ENCODE measurements around the gene CTBP1.
"Not testable (repeated sequence)": the region's sequence is repeated elsewhere in the genome, so short reads cannot be mapped to it uniquely, and the experiment has no call there.

Gene CTBP1

DNA sequence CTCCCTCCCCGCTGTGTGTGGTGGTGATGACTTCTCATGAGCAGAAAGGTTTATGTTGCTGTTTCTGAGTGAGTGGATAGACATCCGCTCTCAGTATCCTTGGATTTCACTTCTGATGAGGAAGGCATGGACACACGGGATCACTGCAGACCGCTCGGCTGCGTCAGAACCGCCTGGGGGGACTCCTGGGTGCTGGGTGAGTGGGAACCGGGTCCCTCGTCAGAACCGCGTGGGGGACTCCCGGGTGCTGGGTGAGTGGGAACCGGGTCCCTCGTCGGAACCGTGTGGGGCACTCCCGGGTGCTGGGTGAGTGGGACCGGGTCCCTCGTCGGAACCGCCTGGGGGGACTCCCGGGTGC lies 9.0 kb downstream of the CTBP1 start:
- DNase-seq (ENCODE audit: low spot score in 2 of 2) (no peak), ATAC-seq (no peak)
- peaks cover 31% of the 10 kb centered on the region for H3K4me1 Mint-ChIP-seq
- no peak overlapping the region for H3K27ac Mint-ChIP-seq
- no peak overlapping the region for H3K4me3 Mint-ChIP-seq
- peaks cover 37% of the 10 kb centered on the region for H3K36me3 Mint-ChIP-seq
- H3K9me3 Mint-ChIP-seq = no peaks in the 10 kb centered on the region

DNA sequence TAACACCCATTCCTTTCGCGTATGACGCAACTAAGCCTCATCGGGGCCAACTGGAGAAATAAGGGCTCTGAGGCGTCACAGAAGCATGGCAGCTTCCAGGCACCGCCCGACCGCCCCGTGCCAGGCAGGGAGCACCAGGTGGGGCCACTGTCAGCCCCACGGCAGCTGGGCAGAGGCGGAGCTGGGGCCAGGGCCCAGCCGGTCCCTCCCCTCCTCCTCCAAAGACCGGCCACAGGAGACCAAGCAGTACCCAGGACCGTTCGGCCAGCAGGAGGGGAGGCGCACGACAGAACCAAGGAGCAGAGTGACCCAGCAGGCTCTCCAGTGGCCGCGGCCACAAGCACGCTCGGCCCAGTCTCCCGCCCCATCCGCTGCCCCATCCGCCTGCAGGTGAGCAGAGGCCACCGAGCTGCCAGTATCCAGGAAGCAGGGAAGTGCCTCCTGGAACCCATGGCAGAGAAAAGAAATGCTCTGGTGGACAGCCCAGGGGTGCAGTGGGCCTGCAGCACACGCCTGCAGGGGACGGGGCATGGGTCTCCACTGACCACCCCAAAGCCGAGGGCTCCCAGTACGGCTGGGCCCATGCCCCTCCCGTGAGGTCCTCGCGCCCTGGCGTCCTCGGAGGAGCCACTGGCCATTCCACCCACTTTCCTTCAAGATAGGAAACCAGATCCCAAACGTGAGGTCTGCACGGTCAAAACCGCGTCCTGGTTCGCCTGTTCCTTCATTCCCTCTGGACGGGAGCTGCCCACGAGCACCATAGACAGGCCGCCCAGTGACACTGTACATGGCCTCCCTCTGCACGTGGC lies 9.6 kb downstream of the CTBP1 start:
- no peaks in the 10 kb centered on the region for H3K9me3 Mint-ChIP-seq
- peaks cover 43% of the 10 kb centered on the region for H3K36me3 Mint-ChIP-seq
- no peak for ATAC-seq
- peak overlapping the region; percentile 58 for H3K27ac Mint-ChIP-seq
- no peak for DNase-seq (ENCODE audit: low spot score in 2 of 2)
- H3K4me3 Mint-ChIP-seq = no peak overlapping the region
- H3K4me1 Mint-ChIP-seq = peaks cover 26% of the 10 kb centered on the region

DNA sequence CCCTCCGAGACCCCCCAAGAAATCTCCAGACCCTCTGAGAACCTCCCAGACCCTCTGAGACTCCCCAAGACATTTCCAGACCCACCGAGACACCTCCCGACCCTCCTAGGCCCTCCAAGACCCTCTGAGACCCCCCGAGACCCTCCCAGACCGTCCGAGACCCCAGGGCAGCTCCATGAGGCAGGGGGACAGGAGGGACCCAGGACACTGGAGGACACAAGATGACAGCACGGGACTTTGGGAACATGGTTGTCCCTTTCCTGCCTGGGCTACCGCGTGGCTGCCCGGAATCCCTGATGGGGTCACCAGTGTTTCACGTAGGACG lies 10.3 kb downstream of the CTBP1 start:
- no peak for ATAC-seq
- Mint-ChIP-seq H3K36me3 (peaks cover 49% of the 10 kb centered on the region), H3K9me3 (no peaks in the 10 kb centered on the region), H3K4me1 (peaks cover 26% of the 10 kb centered on the region), H3K4me3 (no peak overlapping the region), H3K27ac (peak overlapping the region; percentile 58)
- no peak for DNase-seq (ENCODE audit: low spot score in 2 of 2)

DNA sequence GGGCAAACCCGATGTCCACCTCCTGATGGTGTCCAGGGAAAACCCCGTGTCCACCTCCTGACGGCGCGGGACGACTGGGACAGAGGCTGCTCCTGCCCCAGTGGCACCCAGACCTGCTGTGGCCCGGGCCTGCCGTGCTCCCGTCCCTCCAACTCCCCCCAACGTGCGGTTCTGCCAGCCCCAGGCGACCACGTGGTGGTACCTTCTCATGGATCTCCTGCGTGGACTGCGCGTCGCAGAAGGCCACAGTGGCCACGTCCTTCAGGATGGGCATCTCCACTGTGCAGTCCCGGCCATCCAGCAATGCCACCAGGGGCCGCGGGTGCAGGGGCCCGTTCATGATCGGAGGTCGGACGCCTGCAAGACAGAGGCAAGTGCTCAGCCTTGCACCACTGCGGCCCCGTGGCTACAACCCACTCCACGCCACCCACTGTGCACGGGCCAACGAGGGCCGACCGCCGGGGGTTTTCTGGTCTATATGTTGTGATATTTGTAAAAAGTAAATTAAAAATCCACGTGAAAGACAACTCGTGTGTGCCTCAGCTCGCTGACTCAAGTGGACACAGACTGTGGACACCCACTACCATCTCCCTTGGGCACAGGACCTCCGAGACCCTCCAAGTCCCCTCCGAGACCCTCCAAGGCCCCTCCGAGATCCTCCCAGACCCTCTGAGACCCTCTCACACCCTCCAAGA lies 10.8 kb downstream of the CTBP1 start:
- Mint-ChIP-seq H3K9me3 (no peaks in the 10 kb centered on the region), H3K27ac (no peak overlapping the region), H3K4me1 (peaks cover 22% of the 10 kb centered on the region), H3K4me3 (no peak overlapping the region), H3K36me3 (peaks cover 54% of the 10 kb centered on the region)
- no peak for DNase-seq (ENCODE audit: low spot score in 2 of 2)
- no peak for ATAC-seq

DNA sequence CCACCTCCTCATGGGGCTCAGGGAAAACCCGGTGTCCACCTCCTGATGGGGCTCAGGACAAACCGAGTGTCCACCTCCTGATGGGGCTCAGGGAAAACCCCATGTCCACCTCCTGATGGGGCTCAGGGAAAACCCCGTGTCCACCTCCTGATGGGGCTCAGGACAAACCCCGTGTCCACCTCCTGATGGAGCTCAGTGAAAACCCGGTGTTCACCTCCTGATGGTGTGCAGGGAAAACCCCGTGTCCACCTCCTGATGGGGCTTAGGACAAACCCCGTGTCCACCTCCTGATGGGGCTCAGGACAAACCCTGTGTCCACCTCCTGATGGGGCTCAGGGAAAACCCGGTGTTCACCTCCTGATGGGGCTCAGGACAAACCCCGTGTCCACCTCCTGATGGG lies 11.7 kb downstream of the CTBP1 start:
- H3K27ac Mint-ChIP-seq; H3K9me3 Mint-ChIP-seq; DNase-seq (ENCODE audit: low spot score in 2 of 2); ATAC-seq; H3K4me3 Mint-ChIP-seq: not testable (repeated sequence)
- H3K4me1 Mint-ChIP-seq = peaks cover 13% of the 10 kb centered on the region
- H3K36me3 Mint-ChIP-seq = peaks cover 63% of the 10 kb centered on the region

DNA sequence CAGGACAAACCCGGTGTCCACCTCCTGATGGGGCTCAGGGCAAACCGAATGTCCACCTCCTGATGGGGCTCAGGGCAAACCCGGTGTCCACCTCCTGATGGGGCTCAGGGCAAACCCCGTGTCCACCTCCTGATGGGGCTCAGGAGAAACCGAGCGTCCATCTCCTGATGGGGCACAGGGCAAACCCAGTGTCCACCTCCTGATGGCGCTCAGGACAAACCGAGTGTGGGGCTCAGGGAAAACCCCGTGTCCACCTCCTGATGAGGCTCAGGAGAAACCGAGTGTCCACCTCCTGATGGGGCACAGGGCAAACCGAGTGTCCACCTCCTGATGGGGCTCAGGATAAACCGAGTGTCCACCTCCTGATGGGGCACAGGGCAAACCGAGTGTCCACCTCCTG lies 12.1 kb downstream of the CTBP1 start:
- not testable (repeated sequence) for ATAC-seq; H3K4me3 Mint-ChIP-seq; H3K27ac Mint-ChIP-seq; H3K4me1 Mint-ChIP-seq; H3K9me3 Mint-ChIP-seq; DNase-seq (ENCODE audit: low spot score in 2 of 2)
- H3K36me3 Mint-ChIP-seq = peaks cover 67% of the 10 kb centered on the region

DNA sequence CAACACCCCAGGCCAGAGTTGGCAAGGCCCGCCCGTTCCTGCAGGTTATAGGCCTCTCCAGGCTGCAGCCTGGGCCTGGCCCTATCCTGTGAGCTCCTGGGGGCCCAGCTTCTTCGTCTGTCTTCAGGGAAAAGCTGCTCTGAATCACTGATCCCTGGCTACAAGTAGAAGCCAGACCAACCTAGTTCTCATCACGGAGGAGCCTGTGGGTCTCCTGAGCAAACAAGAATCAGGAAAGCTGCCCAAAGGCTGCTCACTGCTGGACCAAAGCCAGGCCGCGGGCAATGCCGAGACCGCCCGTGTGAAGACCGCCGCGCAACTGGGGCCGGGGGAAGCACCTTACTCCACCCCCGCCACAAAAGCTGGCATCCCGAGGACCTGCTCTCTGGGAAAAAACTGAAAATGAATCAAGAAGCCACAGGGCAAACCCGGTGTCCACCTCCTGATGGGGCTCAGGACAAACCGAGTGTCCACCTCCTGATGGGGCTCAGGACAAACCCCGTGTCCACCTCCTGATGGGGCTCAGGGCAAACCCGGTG lies 12.8 kb downstream of the CTBP1 start:
- no peaks in the 10 kb centered on the region for H3K9me3 Mint-ChIP-seq
- H3K4me1 Mint-ChIP-seq = peaks cover 8% of the 10 kb centered on the region
- no peak overlapping the region for H3K27ac Mint-ChIP-seq
- no peak for ATAC-seq
- peaks cover 70% of the 10 kb centered on the region for H3K36me3 Mint-ChIP-seq
- DNase-seq (ENCODE audit: low spot score in 2 of 2) = no peak
- no peak overlapping the region for H3K4me3 Mint-ChIP-seq

DNA sequence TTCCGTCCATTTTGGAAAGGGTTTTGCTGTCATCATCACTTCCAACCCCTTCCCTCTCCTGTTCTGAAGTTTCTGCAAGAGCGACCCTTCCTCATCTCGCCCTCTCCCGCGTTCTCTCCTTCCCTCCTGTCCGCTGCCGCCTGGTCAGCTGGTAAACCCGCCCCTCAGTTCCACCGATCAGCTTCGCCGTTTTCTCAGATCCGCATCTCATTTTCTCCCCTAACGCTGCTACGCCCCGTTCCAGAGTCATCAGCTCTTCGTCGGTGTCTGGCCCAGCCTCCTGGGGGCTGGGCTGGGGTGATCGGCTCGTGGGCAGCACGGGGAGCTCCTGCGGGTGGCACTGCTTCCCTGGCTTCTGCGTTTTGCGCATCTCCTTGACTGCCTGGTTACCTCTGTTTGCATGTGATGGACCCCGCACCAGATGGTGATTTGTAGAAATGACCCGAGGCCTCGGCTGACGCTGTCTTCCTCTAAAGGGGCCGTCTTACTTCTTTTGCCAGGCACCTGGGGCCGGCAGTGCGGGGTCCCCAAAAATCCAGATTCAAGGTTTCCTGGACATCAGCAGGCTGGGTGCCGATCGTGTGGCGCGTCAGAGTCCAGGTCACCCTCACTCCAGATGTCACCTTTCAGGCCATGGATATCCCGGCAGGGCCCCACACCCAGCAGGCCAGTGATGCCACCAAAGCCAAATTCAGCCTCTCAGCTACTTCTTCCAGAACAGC lies 13.4 kb downstream of the CTBP1 start:
- no peak for ATAC-seq
- no peak overlapping the region for H3K4me3 Mint-ChIP-seq
- H3K9me3 Mint-ChIP-seq = no peaks in the 10 kb centered on the region
- H3K27ac Mint-ChIP-seq = no peak overlapping the region
- peaks cover 8% of the 10 kb centered on the region for H3K4me1 Mint-ChIP-seq
- H3K36me3 Mint-ChIP-seq = peaks cover 71% of the 10 kb centered on the region
- DNase-seq (ENCODE audit: low spot score in 2 of 2) = no peak

DNA sequence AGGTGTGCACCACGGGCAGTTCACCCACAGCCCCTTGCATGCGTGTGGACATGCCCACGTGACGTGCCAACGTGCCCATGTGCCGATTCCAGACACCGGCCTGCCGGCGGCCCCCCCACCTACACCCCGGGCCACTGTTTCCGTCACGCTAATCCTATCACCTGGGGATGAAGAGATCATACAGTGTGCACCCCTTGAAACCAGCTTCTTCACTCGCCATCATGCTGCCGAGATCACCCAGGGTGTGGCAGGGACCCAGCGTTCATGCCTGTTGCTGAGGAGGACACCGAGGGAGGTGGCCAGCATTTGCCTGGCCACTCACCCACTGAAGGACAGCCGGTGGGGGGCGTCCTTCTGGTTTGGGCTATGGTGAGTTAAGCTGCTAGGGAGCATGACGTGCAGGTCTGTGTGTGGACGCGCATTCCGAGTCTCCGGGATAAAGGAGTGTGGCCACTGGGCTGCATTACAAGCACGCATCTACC lies 14.1 kb downstream of the CTBP1 start:
- Mint-ChIP-seq H3K9me3 (no peaks in the 10 kb centered on the region), H3K27ac (peak overlapping the region; percentile 84), H3K4me1 (peaks cover 8% of the 10 kb centered on the region), H3K4me3 (no peak overlapping the region), H3K36me3 (peaks cover 73% of the 10 kb centered on the region)
- DNase-seq (ENCODE audit: low spot score in 2 of 2) (no peak), ATAC-seq (no peak)

DNA sequence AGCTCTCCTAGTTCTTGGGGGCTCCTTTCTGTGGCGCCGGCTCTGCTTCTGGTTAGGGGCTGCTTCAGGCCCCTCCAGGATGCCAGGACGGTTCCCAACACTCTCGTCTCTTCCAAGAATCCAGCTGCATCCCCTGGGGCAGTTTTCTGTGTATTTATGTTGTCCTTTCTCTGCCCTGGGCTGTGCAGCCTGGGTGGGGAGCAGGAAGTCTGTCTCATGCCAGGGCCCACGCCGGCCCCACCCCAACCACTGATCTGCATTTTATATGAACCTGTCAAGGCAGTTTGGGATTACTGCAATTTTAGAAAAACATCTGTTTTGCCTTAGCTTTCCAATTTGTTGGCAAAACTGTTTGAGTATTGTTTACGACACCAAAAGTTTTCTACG lies 14.6 kb downstream of the CTBP1 start:
- H3K4me1 Mint-ChIP-seq = peaks cover 8% of the 10 kb centered on the region
- H3K36me3 Mint-ChIP-seq = peaks cover 76% of the 10 kb centered on the region
- H3K4me3 Mint-ChIP-seq = no peak overlapping the region
- ATAC-seq (no peak), DNase-seq (ENCODE audit: low spot score in 2 of 2) (no peak)
- peak overlapping the region; percentile 84 for H3K27ac Mint-ChIP-seq
- H3K9me3 Mint-ChIP-seq = no peaks in the 10 kb centered on the region

DNA sequence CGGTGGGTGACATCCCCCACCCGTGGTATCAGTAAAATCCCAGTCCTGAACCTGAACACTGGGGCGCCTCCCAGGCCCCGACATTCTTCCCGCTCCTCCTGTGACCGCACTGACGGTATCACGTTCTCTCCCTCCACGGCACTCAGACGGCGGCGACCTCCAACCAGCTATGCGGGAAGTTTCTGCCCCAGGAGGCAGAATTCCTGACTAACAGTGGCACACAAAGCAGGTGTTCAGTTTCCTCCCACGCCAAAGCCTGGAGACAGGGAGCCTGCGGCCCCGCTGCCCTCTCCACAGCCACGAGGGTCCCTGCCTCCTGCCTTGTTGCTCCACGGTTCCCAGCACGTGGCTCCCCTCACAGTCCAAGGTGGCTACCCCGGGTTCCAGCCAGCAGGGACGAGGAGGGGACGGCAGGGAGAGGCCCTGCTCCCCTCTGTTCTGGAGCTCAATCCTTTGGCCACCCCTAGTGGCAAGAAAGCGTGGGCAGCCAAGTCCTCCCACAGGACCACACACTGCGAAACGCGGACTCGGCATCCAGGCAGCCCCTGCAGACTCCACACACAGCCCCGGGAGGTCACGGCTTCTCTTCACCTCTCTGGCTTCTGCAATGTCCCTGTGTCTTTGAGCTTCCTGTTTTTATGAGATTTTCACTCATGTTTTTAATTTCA lies 15.2 kb downstream of the CTBP1 start:
- ATAC-seq = no peak
- DNase-seq (ENCODE audit: low spot score in 2 of 2) = no peak
- Mint-ChIP-seq H3K9me3 (no peaks in the 10 kb centered on the region), H3K27ac (peak overlapping the region; percentile 84), H3K4me3 (no peak overlapping the region), H3K36me3 (peaks cover 77% of the 10 kb centered on the region), H3K4me1 (peaks cover 8% of the 10 kb centered on the region)

DNA sequence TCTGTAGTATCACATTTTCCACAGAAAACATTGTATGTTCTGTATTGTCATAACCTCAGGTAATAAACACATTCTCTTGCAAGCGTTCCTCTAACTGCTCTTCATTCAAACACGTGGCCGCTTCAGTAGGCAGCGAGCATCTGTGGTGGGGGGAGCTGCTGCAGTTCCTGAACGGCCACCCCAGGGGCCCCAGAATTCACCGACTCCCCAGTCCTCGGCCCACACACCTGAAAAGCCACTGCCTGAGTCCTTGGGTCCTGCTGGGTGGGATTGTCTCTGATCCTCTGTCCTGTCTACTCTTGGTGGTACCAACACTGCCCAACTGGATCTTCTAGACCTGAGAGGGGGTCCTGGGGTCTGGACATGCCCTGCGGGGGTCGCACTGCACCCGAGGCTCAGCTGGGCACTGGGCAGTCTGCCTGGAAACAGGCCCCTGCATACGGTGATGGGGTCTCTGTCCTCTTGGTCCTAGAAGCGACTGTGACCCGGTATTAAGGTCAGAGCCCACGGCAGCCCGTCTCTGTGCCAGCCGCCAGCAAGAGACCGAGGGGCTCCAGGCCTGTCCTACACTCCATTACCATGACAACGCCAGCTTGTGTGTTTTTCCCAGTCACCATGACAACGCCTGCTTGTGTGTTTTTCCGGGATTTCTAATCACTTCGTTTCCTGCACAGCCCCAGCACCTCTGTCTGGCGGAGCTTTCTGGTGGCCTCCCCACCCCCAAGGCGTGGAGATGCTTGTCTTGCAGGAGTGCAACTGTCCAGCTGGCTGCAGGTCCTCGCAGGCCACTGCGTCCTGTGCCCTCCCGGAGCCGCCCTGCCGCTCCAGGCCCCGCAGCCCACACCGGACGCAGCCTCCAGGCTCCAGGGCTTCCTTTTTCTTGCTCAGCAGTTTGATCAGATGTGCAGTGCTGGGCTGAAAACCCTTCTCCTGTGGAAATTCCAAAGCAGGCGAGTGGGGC lies 16.0 kb downstream of the CTBP1 start:
- Mint-ChIP-seq H3K9me3 (no peaks in the 10 kb centered on the region), H3K36me3 (peaks cover 75% of the 10 kb centered on the region), H3K27ac (no peak overlapping the region), H3K4me1 (peaks cover 8% of the 10 kb centered on the region), H3K4me3 (no peak overlapping the region)
- ATAC-seq = no peak
- no peak for DNase-seq (ENCODE audit: low spot score in 2 of 2)

DNA sequence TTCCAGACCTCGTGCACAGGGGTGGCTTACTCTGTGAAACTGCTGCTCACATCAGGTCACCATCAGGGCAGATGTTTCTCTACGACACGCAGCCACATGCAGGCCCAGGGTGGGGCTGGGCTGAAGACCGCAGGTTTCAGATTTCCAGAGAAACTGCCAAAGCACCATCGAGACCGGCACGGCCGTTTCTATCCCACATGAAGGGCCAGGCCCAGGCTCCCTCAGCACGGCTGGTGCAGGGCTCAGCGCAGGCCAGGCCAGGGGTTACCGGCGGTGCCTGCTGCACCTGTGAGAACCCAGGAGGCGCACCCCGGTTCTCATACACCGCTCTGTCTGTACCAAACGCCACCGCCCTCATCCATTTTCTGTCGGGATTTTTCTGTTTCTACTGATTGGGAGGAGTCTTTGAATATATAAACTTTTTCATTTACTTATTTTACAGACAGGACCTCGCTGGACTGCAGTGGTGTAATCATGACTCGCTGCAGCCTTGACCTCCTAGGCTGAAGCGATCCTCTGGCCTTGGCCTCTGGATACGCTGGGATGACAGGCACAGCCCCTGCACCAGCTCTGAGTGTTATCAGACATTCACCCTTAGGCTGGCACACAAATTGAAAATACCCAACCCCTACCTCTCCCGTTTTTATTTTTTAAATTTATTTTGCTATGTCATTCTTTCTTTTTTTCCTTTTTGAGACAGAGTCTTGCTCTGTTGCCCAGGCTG lies 17.1 kb downstream of the CTBP1 start:
- Mint-ChIP-seq H3K4me1 (peaks cover 8% of the 10 kb centered on the region), H3K9me3 (no peaks in the 10 kb centered on the region), H3K27ac (no peak overlapping the region), H3K36me3 (peaks cover 86% of the 10 kb centered on the region), H3K4me3 (no peak overlapping the region)
- ATAC-seq (no peak), DNase-seq (ENCODE audit: low spot score in 2 of 2) (no peak)
